Neuronal stem cell (in vitro differentiated cells): ENCODE measurements around the gene SV2C. TPM values are rescaled to one million over a fixed set of nuclear protein-coding genes. Genes with fewer than 3 reads are reported as not detected.

Experiments
- small RNA-seq: library from polyadenylated mRNA; stranded (forward); fragments of <200 nt; extraction: miRNeasy Mini kit (QIAGEN cat#:217004); gene quantifications from one replicate; pipeline ENCODE3, GENCODE V24; 2013; ENCODE audit not compliant: insufficient read depth

Gene SV2C

Small RNA genes within 50 kb of the gene (small RNA-seq; reads per million reads assigned to genes)
- gene AC113404.2 (not detected), gene RNA5SP186 (not detected)
